Trophoblast cell (in vitro differentiated cells and primary cell): Measurements from ENCODE around the gene ARIH2.

Experiments used
- DNase-seq, 2 donors: peaks; one replicate each; pipeline ENCODE4 v3.0.0-alpha.2; 2016
- H2AFZ ChIP-seq: 2 replicates; pipeline ENCODE4 v1.6.1; 2013; ENCODE audit warnings: low read length, moderate library complexity, mild to moderate bottlenecking; ENCODE audit not compliant: insufficient read depth, poor library complexity
- H2AK5ac ChIP-seq: 2 replicates; pipeline ENCODE4 v1.6.1; 2013; ENCODE audit warnings: mild to moderate bottlenecking, low read length
- H2BK120ac ChIP-seq: 2 replicates; pipeline ENCODE4 v1.6.1; 2013; ENCODE audit warnings: low read length, mild to moderate bottlenecking, moderate library complexity; ENCODE audit not compliant: insufficient read depth, poor library complexity
- H2BK12ac ChIP-seq: 2 replicates; pipeline ENCODE4 v1.6.1; 2013; ENCODE audit warnings: mild to moderate bottlenecking, low read length, moderate library complexity
- H2BK5ac ChIP-seq: 2 replicates; pipeline ENCODE4 v1.6.1; 2013; ENCODE audit warnings: low read length, low read depth, moderate library complexity, mild to moderate bottlenecking; ENCODE audit not compliant: poor library complexity
- H3K14ac ChIP-seq: 2 replicates; pipeline ENCODE4 v1.6.1; 2013; ENCODE audit warnings: mild to moderate bottlenecking, low read length
- H3K18ac ChIP-seq: 2 replicates; pipeline ENCODE4 v1.6.1; 2013; ENCODE audit warnings: mild to moderate bottlenecking, low read length
- H3K23ac ChIP-seq: 2 replicates; pipeline ENCODE4 v1.6.1; 2013; ENCODE audit warnings: low read length
- H3K27ac ChIP-seq: 2 replicates; pipeline ENCODE4 v1.5.1; 2013; ENCODE audit warnings: low read depth, mild to moderate bottlenecking, inconsistent platforms, low read length, moderate library complexity
- H3K27me3 ChIP-seq: 2 replicates; pipeline ENCODE4 v1.6.1; 2013; ENCODE audit warnings: inconsistent platforms, mild to moderate bottlenecking, low read length, moderate library complexity; ENCODE audit not compliant: insufficient read depth
- H3K36me3 ChIP-seq, 2 experiments: 1 replicate in 1 of 2; 2 replicates in 1 of 2; pipeline ENCODE4 v1.6.1; 2013; ENCODE audit warnings: low read length in 2 of 2, mild to moderate bottlenecking in 2 of 2, moderate library complexity in 1 of 2; ENCODE audit not compliant: insufficient read depth in 2 of 2, control insufficient read depth in 1 of 2
- H3K4ac ChIP-seq: 2 replicates; pipeline ENCODE4 v1.6.1; 2013; ENCODE audit warnings: low read depth, mild to moderate bottlenecking, low read length, moderate library complexity
- H3K4me1 ChIP-seq, 2 experiments: 1 replicate in 1 of 2; 2 replicates in 1 of 2; pipeline ENCODE4 v1.6.1; 2013; ENCODE audit warnings: low read length in 2 of 2, mild to moderate bottlenecking in 2 of 2, moderate library complexity in 1 of 2; ENCODE audit not compliant: insufficient read depth in 2 of 2, control insufficient read depth in 1 of 2
- H3K4me2 ChIP-seq: 2 replicates; pipeline ENCODE4 v1.6.1; 2013; ENCODE audit warnings: inconsistent platforms, mild to moderate bottlenecking, low read length, moderate library complexity
- H3K4me3 ChIP-seq: 2 replicates; pipeline ENCODE4 v1.5.1; 2013; ENCODE audit warnings: mild to moderate bottlenecking, low read depth, low read length, inconsistent platforms
- H3K79me1 ChIP-seq: one replicate; pipeline ENCODE4 v1.6.1; 2013; ENCODE audit warnings: low read length
- H3K79me2 ChIP-seq: 2 replicates; pipeline ENCODE4 v1.6.1; 2013; ENCODE audit warnings: low read length, mild to moderate bottlenecking; ENCODE audit not compliant: control insufficient read depth, insufficient read depth, poor library complexity
- H3K9ac ChIP-seq: 2 replicates; pipeline ENCODE4 v1.6.1; 2013; ENCODE audit warnings: mild to moderate bottlenecking, low read length
- H3K9me3 ChIP-seq: 2 replicates; pipeline ENCODE4 v1.6.1; 2013; ENCODE audit warnings: low read depth, mild to moderate bottlenecking, control low read depth, inconsistent platforms, low read length; ENCODE audit not compliant: insufficient read depth
- H4K12ac ChIP-seq: 2 replicates; pipeline ENCODE4 v1.6.1; 2013; ENCODE audit warnings: low read depth, mild to moderate bottlenecking, low read length, moderate library complexity
- H4K8ac ChIP-seq: 2 replicates; pipeline ENCODE4 v1.6.1; 2013; ENCODE audit warnings: low read depth, mild to moderate bottlenecking, low read length, moderate library complexity
- H4K91ac ChIP-seq: one replicate; pipeline ENCODE4 v1.6.1; 2013; ENCODE audit warnings: low read depth, mild to moderate bottlenecking, low read length, moderate library complexity
- WGBS: extraction: QIAGEN DNeasy Blood & Tissue Kit; methylation state at CpG from one replicate; pipeline ENCODE4 v1.1.7; 2013; ENCODE audit warnings: missing lambda C conversion rate; ENCODE audit not compliant: insufficient read length, insufficient coverage; ENCODE audit errors: extremely low coverage; 5-methylcytosine and 5-hydroxymethylcytosine counted together

ARIH2 gene

GRCh38 chr3:49019941-49020329 is 101.3 kb downstream of the ARIH2 start:
- WGBS: no CpG with 5 or more reads among the region's 12 CpGs
- no peak overlapping the region for H3K18ac ChIP-seq

GRCh38 chr3:49020330-49021212 is 101.9 kb downstream of the ARIH2 start:
- Histone ChIP-seq H3K79me2 (peaks cover 21% of the 10 kb centered on the region), H3K4ac (peak overlapping the region; percentile 37), H2BK120ac (peak overlapping the region; percentile 39), H3K36me3 (peaks cover 33 to 45% of the 10 kb centered on the region in 2 experiments), H3K27me3 (no peaks in the 10 kb centered on the region), H4K8ac (peak overlapping the region; percentile 60), H4K12ac (peak overlapping the region; percentile 76), H3K14ac (peak overlapping the region; percentile 86), H2BK5ac (peak overlapping the region; percentile 60), H2AK5ac (peak overlapping the region; percentile 70), H4K91ac (peak overlapping the region; percentile 90), H2BK12ac (peak overlapping the region; percentile 6), H3K4me2 (peak overlapping the region; percentile 78), H3K79me1 (peaks cover 27% of the 10 kb centered on the region), H3K27ac (peak overlapping the region; percentile 49), H3K4me1 (peaks cover 14 to 24% of the 10 kb centered on the region in 2 experiments), H3K4me3 (peak overlapping the region; percentile 74), H3K9ac (peak overlapping the region; percentile 90), H3K18ac (peak overlapping the region; percentile 76), H3K9me3 (peaks cover 3% of the 10 kb centered on the region), H2AFZ (peak overlapping the region; percentile 26), H3K23ac (peak overlapping the region; percentile 35)
- DNase-seq: peak; percentile 48 to 65
- WGBS: no CpG with 5 or more reads among the region's 51 CpGs

More at GRCh38 chr3:49019941-49020329, 101.3 kb downstream of the ARIH2 start:
- no peak overlapping the region for H2BK12ac ChIP-seq
- no peak overlapping the region for H4K91ac ChIP-seq
- H3K4me3 ChIP-seq: peak overlapping the region; percentile 74
- H3K14ac ChIP-seq: no peak overlapping the region
- H4K12ac ChIP-seq: no peak overlapping the region
- no peaks in the 10 kb centered on the region for H3K27me3 ChIP-seq
- H4K8ac ChIP-seq: no peak overlapping the region
- H2BK5ac ChIP-seq: no peak overlapping the region
- peak in 1 of 2 donors; percentile 31 for DNase-seq
- no peak overlapping the region for H3K27ac ChIP-seq
- H3K4me1 ChIP-seq: peaks cover 14 to 24% of the 10 kb centered on the region in 2 experiments
- no peak overlapping the region for H2BK120ac ChIP-seq
- peaks cover 21% of the 10 kb centered on the region for H3K79me2 ChIP-seq
- H3K79me1 ChIP-seq: peaks cover 27% of the 10 kb centered on the region
- peak overlapping the region; percentile 37 for H3K4ac ChIP-seq
- H3K36me3 ChIP-seq: peaks cover 33 to 45% of the 10 kb centered on the region in 2 experiments
- H3K9ac ChIP-seq: peak overlapping the region; percentile 90
- peak overlapping the region; percentile 78 for H3K4me2 ChIP-seq
- H3K9me3 ChIP-seq: peaks cover 3% of the 10 kb centered on the region
- H2AK5ac ChIP-seq: no peak overlapping the region
- H3K23ac ChIP-seq: no peak overlapping the region
- no peak overlapping the region for H2AFZ ChIP-seq

DNA sequence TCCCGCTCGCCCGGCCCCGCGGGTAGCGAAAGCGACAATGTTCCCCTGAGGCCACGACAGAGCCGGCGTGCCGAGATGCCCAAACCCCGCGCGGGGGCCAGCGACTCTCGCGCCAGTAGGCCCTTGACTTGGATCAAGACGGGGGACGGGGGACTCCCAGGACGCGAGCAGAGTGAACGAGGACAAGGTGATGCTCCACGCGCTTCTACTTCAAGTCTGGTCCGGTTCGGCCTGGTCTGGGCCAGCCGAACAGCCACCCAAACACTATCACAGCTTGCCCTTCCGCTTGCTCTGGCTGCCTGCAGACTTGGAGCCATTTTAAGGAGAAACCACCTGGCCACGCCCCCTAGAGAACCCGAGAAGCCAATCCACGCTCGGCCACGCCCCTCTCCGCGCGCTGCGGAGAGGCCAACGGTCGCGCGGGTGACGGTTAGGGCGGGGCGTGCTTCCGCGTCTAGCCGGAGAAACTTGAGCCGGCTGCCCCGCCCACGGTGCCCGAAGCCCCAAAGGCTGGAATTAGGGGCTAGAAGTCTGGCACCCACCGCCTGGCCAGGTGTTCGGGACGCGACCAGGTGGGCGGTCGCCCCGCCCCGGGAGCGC is 102.7 kb downstream of the ARIH2 start:
- peak overlapping the region; percentile 95 for H2BK5ac ChIP-seq
- H3K4me1 ChIP-seq: peaks cover 14 to 24% of the 10 kb centered on the region in 2 experiments
- H4K8ac ChIP-seq: peak overlapping the region; percentile 97
- peak overlapping the region; percentile 86 for H3K14ac ChIP-seq
- H4K12ac ChIP-seq: peak overlapping the region; percentile 76
- H3K9me3 ChIP-seq: peaks cover 4% of the 10 kb centered on the region
- peaks cover 33 to 45% of the 10 kb centered on the region in 2 experiments for H3K36me3 ChIP-seq
- H3K4me2 ChIP-seq: peak overlapping the region; percentile 96
- H3K23ac ChIP-seq: no peak overlapping the region
- H3K4ac ChIP-seq: peak overlapping the region; percentile 37
- peak overlapping the region; percentile 89 for H3K4me3 ChIP-seq
- peak overlapping the region; percentile 90 for H3K9ac ChIP-seq
- peak overlapping the region; percentile 70 for H2AK5ac ChIP-seq
- no CpG with 5 or more reads among the region's 60 CpGs for WGBS
- H3K27me3 ChIP-seq: no peaks in the 10 kb centered on the region
- peaks cover 21% of the 10 kb centered on the region for H3K79me2 ChIP-seq
- no peak overlapping the region for H2BK12ac ChIP-seq
- peak overlapping the region; percentile 76 for H3K18ac ChIP-seq
- peak overlapping the region; percentile 99 for H3K27ac ChIP-seq
- peak overlapping the region; percentile 75 for H2BK120ac ChIP-seq
- H4K91ac ChIP-seq: peak overlapping the region; percentile 94
- H3K79me1 ChIP-seq: peaks cover 27% of the 10 kb centered on the region
- DNase-seq: peak; percentile 98 to 100
- H2AFZ ChIP-seq: peak overlapping the region; percentile 57

DNA sequence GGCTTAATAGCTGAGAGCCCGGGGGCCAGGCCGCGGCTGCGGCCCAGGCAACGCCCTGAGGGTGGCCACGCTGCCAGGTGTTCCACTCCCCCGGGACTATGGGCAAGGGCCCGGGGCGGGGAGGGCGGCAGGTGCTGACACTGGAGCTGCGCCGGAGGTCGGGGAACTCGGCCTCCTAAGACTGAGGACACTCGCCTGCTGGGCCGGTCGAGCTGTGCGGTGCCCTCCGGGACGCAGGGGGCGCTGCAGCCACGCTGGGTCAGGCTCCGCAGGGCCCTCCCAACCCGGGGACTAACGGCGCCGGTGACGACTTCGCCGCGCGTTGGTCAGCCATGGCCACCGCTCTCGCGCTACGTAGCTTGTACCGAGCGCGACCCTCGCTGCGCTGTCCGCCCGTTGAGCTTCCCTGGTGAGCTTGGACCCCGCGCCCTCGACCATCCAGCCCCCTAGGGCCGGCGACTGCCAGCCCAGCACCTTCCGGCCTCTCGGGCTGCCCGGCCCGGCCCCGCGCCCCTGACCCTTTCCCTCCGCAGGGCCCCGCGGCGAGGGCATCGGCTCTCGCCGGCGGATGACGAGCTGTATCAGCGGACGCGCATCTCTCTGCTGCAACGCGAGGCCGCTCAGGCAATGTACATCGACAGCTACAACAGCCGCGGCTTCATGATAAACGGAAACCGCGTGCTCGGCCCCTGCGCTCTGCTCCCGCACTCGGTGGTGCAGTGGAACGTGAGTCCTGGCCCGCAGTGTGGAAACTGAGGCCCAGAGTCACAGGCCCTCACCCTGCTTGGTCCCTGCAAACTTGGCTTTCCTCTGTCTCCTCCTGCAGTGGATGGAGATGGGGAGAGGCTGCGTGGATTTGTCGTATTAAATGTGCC is 103.4 kb downstream of the ARIH2 start, which contains the start of gene NDUFAF3:
Gene NDUFAF3 (plus strand): TSS at position 309 of the 875 bp plus-strand sequence. CDS start 24 bp downstream, at position 333.
- Histone ChIP-seq H3K79me2 (peaks cover 21% of the 10 kb centered on the region), H3K4me3 (peak within 1 kb of the TSS; percentile 89), H4K91ac (peak within 1 kb of the TSS; percentile 94), H3K9me3 (peaks cover 4% of the 10 kb centered on the region), H3K23ac (no peak within 1 kb of the TSS), H2BK120ac (peak within 1 kb of the TSS; percentile 81), H4K12ac (peak within 1 kb of the TSS; percentile 88), H4K8ac (peak within 1 kb of the TSS; percentile 97), H3K36me3 (peaks cover 33 to 42% of the 10 kb centered on the region in 2 experiments), H3K4me1 (peaks cover 14 to 23% of the 10 kb centered on the region in 2 experiments), H3K4ac (peak within 1 kb of the TSS; percentile 84), H3K79me1 (peaks cover 27% of the 10 kb centered on the region), H2AFZ (peak within 1 kb of the TSS; percentile 80), H2BK12ac (peak within 1 kb of the TSS; percentile 12), H3K18ac (peak within 1 kb of the TSS; percentile 97), H3K4me2 (peak within 1 kb of the TSS; percentile 96), H3K9ac (peak within 1 kb of the TSS; percentile 95), H2BK5ac (peak within 1 kb of the TSS; percentile 95), H3K27me3 (no peaks in the 10 kb centered on the region), H2AK5ac (peak within 1 kb of the TSS; percentile 78), H3K27ac (peak within 1 kb of the TSS; percentile 99), H3K14ac (peak within 1 kb of the TSS; percentile 92)
- peak; percentile 98 to 99 for DNase-seq
- no CpG with 5 or more reads among the region's 83 CpGs for WGBS
